Dendritic cell treated with granulocyte-macrophage colony-stimulating factor and Interleukin-4, amounts not matched to agents 40 ng/mL and 50 ng/mL, for 4 days (primary cell): Measurements from ENCODE around the gene FBXO33.

Source experiments
- H3K27ac Mint-ChIP-seq: one replicate; pipeline ENCODE4 v1.8.0; 2022; ENCODE audit warnings: mild to moderate bottlenecking, mixed read lengths
- H3K27me3 Mint-ChIP-seq: one replicate; pipeline ENCODE4 v1.8.0; 2022; ENCODE audit warnings: mild to moderate bottlenecking, mixed read lengths
- H3K36me3 Mint-ChIP-seq: one replicate; pipeline ENCODE4 v1.8.0; 2022; ENCODE audit warnings: low read depth, mixed read lengths
- H3K4me1 Mint-ChIP-seq: one replicate; pipeline ENCODE4 v1.8.0; 2022; ENCODE audit warnings: low read depth, mixed read lengths
- H3K4me3 Mint-ChIP-seq: one replicate; pipeline ENCODE4 v1.8.0; 2022; ENCODE audit warnings: mild to moderate bottlenecking, moderate library complexity, mixed read lengths
- H3K9me3 Mint-ChIP-seq: one replicate; pipeline ENCODE4 v1.8.0; 2022; ENCODE audit warnings: mixed read lengths
- intact Hi-C: fragments of 100-400 bp; cut with micrococcal nuclease; formaldehyde crosslinking; loops from one replicate; pipeline ENCODE4 v1.15.0; 2022

FBXO33 gene

GRCh38 chr14:39350866-39351265 lies 81.4 kb downstream of the FBXO33 start:
- Mint-ChIP-seq H3K36me3 (peaks cover 83% of the 10 kb centered on the region), H3K4me3 (no peak overlapping the region), H3K27me3 (no peaks in the 10 kb centered on the region), H3K9me3 (peaks cover 9% of the 10 kb centered on the region), H3K27ac (no peak overlapping the region), H3K4me1 (no peaks in the 10 kb centered on the region)
- intact Hi-C loops: no loop called here
